Uterus (tissue), 2 donors: Measurements from ENCODE around the gene SMPX.

Source experiments
- CTCF ChIP-seq, 4 experiments: fragments of 200-600 bp in 2 of 4; fragments of 450-650 bp in 2 of 4; sonication (generic) in 2 of 4; IDR thresholded peaks; one replicate each; pipeline ENCODE4 v1.5.1; 2016 to 2019; ENCODE audit warnings: antibody characterized with exemption in 4 of 4, mild to moderate bottlenecking in 2 of 4, moderate library complexity in 1 of 4
- POLR2A ChIP-seq, 2 donors: fragments of 450-650 bp; IDR thresholded peaks; one replicate each; pipeline ENCODE4 v1.6.1; 2016; ENCODE audit warnings: antibody characterized with exemption in 2 of 2, mild to moderate bottlenecking in 1 of 2, moderate library complexity in 1 of 2

GRCh38 chrX:21658746-21659145 is 99.2 kb downstream of the SMPX start:
- no peak for TF ChIP-seq CTCF (IDR thresholded peaks at IDR 0.05)
- TF ChIP-seq POLR2A (IDR thresholded peaks at IDR 0.05) = no peak
